ENCODE measurements around the gene SNTB2. TPM values are rescaled to one million over a fixed set of nuclear protein-coding genes. Genes with fewer than 3 reads are reported as not detected.

Gene SNTB2
- total and polyA plus RNA-seq, 2 of the 8 experiments (the other 6 are each of a cell fraction or from before 2014, with no cell fraction given): 6.0 to 16.1 TPM

- H2BK12ac ChIP-seq (ENCODE audit: low read depth, low read length): no peak overlapping the region
- no peak overlapping the region for H3K9ac ChIP-seq (replicated peaks in 1 of 4; ENCODE audit: extremely low read depth in 1 of 4, low read depth in 3 of 4, low read length in 3 of 4)
- H3K18ac ChIP-seq (ENCODE audit: extremely low read depth, low read length): no peak overlapping the region
- no peak overlapping the region for H4K5ac ChIP-seq (ENCODE audit: insufficient read length, low read depth, low read length)
- no peak overlapping the region for H2BK20ac ChIP-seq (ENCODE audit: low read length)
- H4K20me1 ChIP-seq (replicated peaks in 1 of 2; ENCODE audit: control insufficient read depth in 1 of 2, insufficient read depth in 2 of 2, low read length in 2 of 2): peaks cover 6 to 18% of the 10 kb centered on the region in 2 experiments
- H3K23me2 ChIP-seq (ENCODE audit: low read depth, low read length): peaks cover 3% of the 10 kb centered on the region; the same call in 1 of the 2 replicates
- H2AK5ac ChIP-seq (ENCODE audit: low read depth, low read length): no peak overlapping the region
- H3K27me3 ChIP-seq (replicated peaks in 1 of 4; ENCODE audit: control insufficient read depth in 3 of 4, extremely low read depth in 1 of 4, insufficient read depth in 3 of 4, low read length in 3 of 4): no peaks in the 10 kb centered on the region
- H3K79me1 ChIP-seq (ENCODE audit: low read depth, low read length): no peaks in the 10 kb centered on the region; the same call in 1 of the 2 replicates
- H3K14ac ChIP-seq (ENCODE audit: insufficient read length): no peak overlapping the region
- H3K27ac ChIP-seq (ENCODE audit: low read depth, low read length): no peak overlapping the region
- H2AFZ ChIP-seq (ENCODE audit: low read length): no peak overlapping the region
- DNase-seq (ENCODE audit: low read depth in 1 of 2, low spot score in 2 of 2): no peak
- H2BK15ac ChIP-seq (ENCODE audit: low read length): no peak overlapping the region
- no peak overlapping the region for H2BK5ac ChIP-seq (ENCODE audit: low read depth, low read length)
- H3K36me3 ChIP-seq (ENCODE audit: control insufficient read depth in 2 of 4, insufficient read depth in 4 of 4, low read length in 3 of 4): peaks cover 16 to 32% (median 29%) of the 10 kb centered on the region in 4 experiments
- H3K79me2 ChIP-seq (ENCODE audit: control insufficient read depth in 1 of 2, insufficient read depth in 2 of 2, low read length in 2 of 2): peaks cover 0 to 15% of the 10 kb centered on the region in 2 experiments; a peak in 1 of 4 replicates
- H3K4me2 ChIP-seq (ENCODE audit: insufficient read depth in 1 of 2, low read depth in 2 of 2, low read length in 2 of 2): no peak overlapping the region
- FAIRE-seq: no peak
- no peak overlapping the region for H2BK120ac ChIP-seq (replicated peaks; ENCODE audit: low read depth, low read length)
- H3K23ac ChIP-seq (ENCODE audit: insufficient read length): no peak overlapping the region
- H3K4me3 ChIP-seq (ENCODE audit: extremely low read depth in 1 of 4, insufficient read depth in 2 of 4, low read depth in 3 of 4, low read length in 4 of 4): no peak overlapping the region
- H3K4me1 ChIP-seq (replicated peaks in 1 of 4; ENCODE audit: control insufficient read depth in 3 of 4, insufficient read depth in 4 of 4, low read length in 3 of 4): peaks cover 0 to 4% (median 2%) of the 10 kb centered on the region in 4 experiments; a peak in 4 of 7 replicates
- ChIA-PET CTCF (ENCODE audit: partially characterized antibody) (interaction anchor here (1.4 kb wide), 1 partner anchor 24 kb away, joined by 4 read pairs; no protein-coding TSS in a partner anchor), POLR2A (ENCODE audit: partially characterized antibody) (interaction anchor here (0.9 to 24.8 kb wide), 2 partner anchors 21 to 128 kb away, joined by 4 to 497 read pairs; partner anchors contain the start of genes COG8, NIP7, PDF and TMED6)
- no peak overlapping the region for H4K8ac ChIP-seq (ENCODE audit: extremely low read depth, insufficient read depth, low read length)
- WGBS, 2 experiments (ENCODE audit: extremely low coverage in 1 of 2, insufficient coverage in 1 of 2, insufficient read length in 1 of 2, insufficient replicate concordance in 2 of 2, low coverage in 1 of 2, low lambda C conversion rate in 2 of 2, missing lambda C conversion rate in 1 of 2): 89% methylated on average over 30 of the region's 30 CpGs; no CpG with 5 or more reads in 1 of the 2 experiments
- no peak overlapping the region for H4K91ac ChIP-seq (replicated peaks; ENCODE audit: insufficient read length, low read length)
- H3K56ac ChIP-seq (replicated peaks; ENCODE audit: insufficient read length, low read depth, low read length): no peak overlapping the region
- H3K4ac ChIP-seq (replicated peaks; ENCODE audit: insufficient read length, low read depth, low read length): no peak overlapping the region
- H3K9me3 ChIP-seq (ENCODE audit: insufficient read depth in 2 of 2, low read depth in 1 of 2, low read length in 1 of 2): no peaks in the 10 kb centered on the region
- TF ChIP-seq CTBP2 (IDR thresholded peaks at IDR 0.05; ENCODE audit: borderline replicate concordance, insufficient read depth, insufficient read length, low read length) (no peak), SIX5 (IDR thresholded peaks at IDR 0.05; ENCODE audit: low read depth, low read length) (no peak), NANOG (IDR thresholded peaks at IDR 0.05; ENCODE audit: insufficient read depth, low read depth, low read length, poor library complexity, severe bottlenecking) (no peak), SP1 (IDR thresholded peaks at IDR 0.05; ENCODE audit: low read depth, low read length) (no peak), CHD1 (IDR thresholded peaks at IDR 0.05; ENCODE audit: low read depth, low read length) (no peak), TEAD4 (IDR thresholded peaks at IDR 0.05; ENCODE audit: low read depth, low read length) (no peak), PHF8 (conservative IDR thresholded peaks at IDR 0.05; ENCODE audit: low read depth, low read length) (no peak), RBBP5 (IDR thresholded peaks at IDR 0.05; ENCODE audit: borderline replicate concordance, low read depth, low read length) (no peak), BCL11A (IDR thresholded peaks at IDR 0.05; ENCODE audit: low read depth in 2 of 2, low read length in 2 of 2) (no peak), EP300 (IDR thresholded peaks at IDR 0.05; ENCODE audit: borderline replicate concordance in 1 of 2, low read depth in 2 of 2, low read length in 2 of 2) (no peak), JUN (IDR thresholded peaks at IDR 0.05; ENCODE audit: low read depth, low read length) (no peak)
Observed at GRCh38 chr16:69315486-69316311, 128.7 kb downstream of the SNTB2 start.
